A673 (cell line): ENCODE measurements around the gene CLASP1.

Experiments
- CTCF ChIP-seq: fragments of 300-800, 200-600 bp; sonication (generic); conservative IDR thresholded peaks from 2 replicates; pipeline ENCODE4 v1.5.1; 2017; ENCODE audit warnings: low read depth, mild to moderate bottlenecking, antibody characterized with exemption, low read length, moderate library complexity, mixed read lengths
- EZH2 ChIP-seq: fragments of 200-600 bp; sonication (generic); IDR thresholded peaks from 2 replicates; pipeline ENCODE4 v1.6.1; 2017; ENCODE audit warnings: borderline replicate concordance, low read depth, mild to moderate bottlenecking, mixed read lengths, antibody characterized with exemption, low read length; ENCODE audit not compliant: poor library complexity, severe bottlenecking

GRCh38 chr2:121372082-121372481 lies 277.2 kb downstream of the CLASP1 start:
- TF ChIP-seq CTCF (no peak), EZH2 (no peak)
